ENCODE data around the gene PIKFYVE.
A peak's percentile ranks its signal among the peaks of the same experiment; 100 is the strongest.
"Not testable (repeated sequence)": the region's sequence is repeated elsewhere in the genome, so short reads cannot be mapped to it uniquely, and the experiment has no call there.

The PIKFYVE gene

GRCh38 chr2:208254871-208255556 is 11.0 kb upstream of the PIKFYVE start, which contains the start of gene IDH1:
Gene IDH1, minus strand, starts transcription at chr2:208255071. Its CDS starts 3,520 bp downstream, at chr2:208251551.
- peak; percentile 85 to 95 for DNase-seq (ENCODE audit: extremely low read depth in 1 of 2, low read depth in 1 of 2)

- no peak for DNase-seq (ENCODE audit: extremely low read depth in 1 of 2, low read depth in 1 of 2)
These were observed 10.4 kb upstream of the PIKFYVE start for GRCh38 chr2:208255557-208256106.

DNA sequence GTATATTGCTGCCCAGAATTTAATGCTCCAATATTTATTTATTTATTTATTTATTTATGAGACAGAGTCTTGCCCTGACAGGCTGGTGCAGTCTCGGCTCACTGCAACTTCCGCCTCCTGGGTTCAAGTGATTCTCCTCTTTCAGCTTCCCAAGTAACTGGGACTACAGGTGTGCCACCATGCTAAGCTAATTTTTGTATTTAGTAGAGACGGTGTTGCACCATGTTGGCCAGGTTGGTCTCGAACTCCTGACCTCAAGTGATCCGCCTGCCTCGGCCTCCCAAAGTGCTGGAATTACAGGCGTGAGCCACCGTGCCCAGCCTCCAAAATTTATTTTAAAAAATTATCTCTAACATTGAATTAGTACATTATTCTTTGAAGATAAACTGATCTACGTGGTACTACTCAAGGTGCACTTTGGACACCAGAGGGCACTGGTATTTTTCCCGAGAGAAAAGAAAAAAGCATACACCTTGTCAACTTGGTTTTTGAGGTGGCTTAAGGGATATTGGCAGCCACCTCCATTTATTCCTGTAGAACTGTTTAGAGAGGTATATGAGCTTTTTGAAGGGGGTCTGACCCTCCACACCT is 9.8 kb upstream of the PIKFYVE start:
- DNase-seq (ENCODE audit: extremely low read depth in 1 of 2, low read depth in 1 of 2) = no peak

DNA sequence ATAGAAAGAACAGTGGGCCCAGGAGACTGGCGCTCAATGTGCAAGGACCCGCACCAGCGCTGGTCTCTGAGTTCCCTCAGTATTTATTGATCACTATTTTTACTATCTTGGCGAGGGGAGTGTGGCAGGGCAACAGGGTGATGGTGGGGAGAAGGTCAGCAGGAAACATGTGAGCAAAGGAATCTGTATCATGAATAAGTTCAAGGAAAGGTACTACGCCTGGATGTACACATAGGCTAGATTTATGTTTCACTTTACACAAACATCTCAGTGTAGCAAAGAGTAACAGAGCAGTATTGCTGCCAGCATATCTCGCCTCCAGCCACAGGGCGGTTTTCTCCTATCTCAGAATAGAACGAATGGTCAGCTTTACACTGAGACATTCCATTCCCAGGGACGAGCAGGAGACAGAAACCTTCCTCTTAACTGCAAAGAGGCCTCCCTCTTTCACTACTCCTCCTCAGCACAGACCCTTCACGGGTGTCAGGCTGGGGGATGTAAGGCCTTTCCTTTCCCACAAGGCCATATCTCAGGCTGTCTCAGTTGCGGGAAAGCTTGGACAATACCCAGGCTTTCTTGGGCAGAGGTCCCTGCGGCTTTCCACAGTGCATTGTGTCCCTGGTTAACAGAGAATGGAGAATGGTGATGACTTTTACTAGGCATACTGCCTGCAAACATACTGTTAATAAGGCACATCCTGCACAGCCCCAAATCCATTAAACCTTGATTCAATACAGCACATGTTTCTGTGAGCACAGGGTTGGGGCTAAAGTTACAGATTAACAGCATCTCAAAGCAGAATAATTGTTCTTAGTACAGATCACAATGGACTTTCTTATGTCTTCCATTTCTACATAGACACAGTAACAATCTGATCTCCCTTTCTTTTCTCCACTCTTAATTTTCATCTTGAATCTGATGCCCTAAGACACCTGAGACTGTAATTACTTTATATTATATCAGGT is 8.9 kb upstream of the PIKFYVE start:
- not testable (repeated sequence) for DNase-seq (ENCODE audit: extremely low read depth in 1 of 2, low read depth in 1 of 2)

DNA sequence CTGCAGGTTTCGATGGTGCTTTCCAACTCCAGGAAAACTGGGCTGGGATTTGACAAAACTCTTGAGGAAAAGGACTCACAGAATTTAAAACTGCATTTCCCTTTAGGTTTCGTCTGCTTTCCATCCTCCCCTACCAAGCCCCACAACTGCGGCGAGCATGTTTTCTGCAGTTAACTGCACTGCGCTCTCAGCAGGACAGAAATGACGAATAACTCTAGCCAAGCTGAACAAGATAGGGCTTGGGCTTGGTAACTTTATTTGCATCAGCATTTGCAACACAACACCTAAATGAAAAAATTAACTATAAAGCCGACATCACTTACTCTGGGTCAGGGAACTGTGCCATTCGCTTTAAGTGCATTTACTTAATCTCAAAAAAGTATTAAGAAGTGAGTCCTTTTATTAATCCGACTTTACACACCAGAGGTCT is 669 bp upstream of the PIKFYVE start:
- peak in 1 of 2 donors; percentile 26 for DNase-seq (ENCODE audit: extremely low read depth in 1 of 2, low read depth in 1 of 2)

DNA sequence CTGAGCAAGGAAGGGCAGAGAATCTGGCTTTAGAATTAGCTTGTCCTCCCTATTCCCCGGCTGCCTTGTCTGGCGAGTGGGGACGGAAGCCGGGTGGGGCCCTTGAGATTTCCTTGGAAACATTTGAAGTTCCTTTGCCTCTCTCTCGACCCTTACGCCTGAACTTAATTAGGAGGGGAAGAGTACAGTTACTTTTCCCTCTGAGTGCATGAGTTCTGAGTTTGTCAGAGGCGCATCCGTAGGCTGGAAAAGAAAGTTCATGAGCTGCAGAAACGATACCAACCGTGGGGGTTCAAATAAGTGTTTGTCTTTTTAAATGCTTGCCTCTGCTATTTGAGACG is 468 bp downstream of the PIKFYVE start:
- no peak for DNase-seq (ENCODE audit: extremely low read depth in 1 of 2, low read depth in 1 of 2)

- DNase-seq (ENCODE audit: extremely low read depth in 1 of 2, low read depth in 1 of 2) = no peak
These were observed 881 bp downstream of the PIKFYVE start for GRCh38 chr2:208266936-208267335.

DNA sequence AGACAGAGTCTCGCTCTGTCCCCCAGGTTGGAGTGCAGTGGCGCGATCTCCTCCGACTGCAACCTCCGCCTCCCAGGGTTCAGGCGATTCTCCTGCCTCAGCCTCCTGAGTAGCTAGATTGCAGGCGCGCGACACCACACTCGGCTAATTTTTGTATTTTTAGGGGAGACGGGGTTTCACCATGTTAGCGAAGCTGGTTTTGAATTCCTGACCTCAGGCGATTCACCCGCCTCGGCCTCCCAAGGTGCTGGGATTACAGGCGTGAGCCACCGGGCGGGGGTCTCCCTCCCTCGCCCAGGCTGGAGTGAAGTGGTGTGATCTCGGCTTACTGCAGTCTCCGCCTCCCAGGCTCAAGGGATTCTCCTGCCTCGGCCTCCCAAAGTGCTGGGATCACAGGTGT is 1.5 kb downstream of the PIKFYVE start:
- not testable (repeated sequence) for DNase-seq (ENCODE audit: extremely low read depth in 1 of 2, low read depth in 1 of 2)

GRCh38 chr2:208268156-208268952 is 2.3 kb downstream of the PIKFYVE start:
- no peak for DNase-seq (ENCODE audit: extremely low read depth in 1 of 2, low read depth in 1 of 2)

DNA sequence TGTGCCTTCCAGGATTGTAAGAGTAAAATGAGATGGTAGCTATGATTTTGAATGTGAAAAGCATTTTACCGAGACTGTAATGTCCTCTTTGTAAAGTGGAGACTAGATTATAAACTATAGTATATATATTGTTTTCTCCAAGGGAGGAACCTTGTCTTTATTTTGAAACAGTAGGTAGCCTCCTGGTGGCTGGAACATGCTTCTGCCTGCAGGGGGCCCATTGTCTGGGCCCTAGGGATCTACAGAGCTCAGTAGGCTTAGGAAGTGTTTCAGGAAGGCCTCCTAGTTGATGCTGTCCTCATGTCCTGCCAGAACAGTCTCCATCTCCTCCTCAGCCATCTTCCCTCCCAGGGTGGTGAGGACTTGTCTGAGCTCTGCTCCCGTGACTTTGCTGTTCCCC is 3.0 kb downstream of the PIKFYVE start:
- no peak for DNase-seq (ENCODE audit: extremely low read depth in 1 of 2, low read depth in 1 of 2)

GRCh38 chr2:208274748-208275147 is 8.7 kb downstream of the PIKFYVE start:
- no peak for DNase-seq (ENCODE audit: extremely low read depth in 1 of 2, low read depth in 1 of 2)

DNA sequence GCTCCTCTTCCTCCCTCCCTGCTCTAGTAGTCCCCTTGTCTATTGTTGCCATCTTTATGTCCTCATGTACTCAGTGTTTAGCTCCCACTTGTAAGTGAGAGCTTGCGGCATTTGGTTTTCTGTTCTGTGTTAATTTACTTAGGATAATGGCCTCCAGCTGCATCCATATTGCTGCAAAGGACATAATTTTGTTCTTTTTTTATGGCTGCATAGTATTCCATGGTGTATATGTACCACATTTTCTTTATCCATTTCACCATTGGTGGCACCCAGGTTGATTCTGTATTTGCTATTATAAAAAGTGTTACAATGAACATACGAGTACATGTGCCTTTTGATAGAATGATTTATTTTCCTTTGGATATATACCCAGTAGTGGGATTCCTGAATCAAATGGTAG is 12.5 kb downstream of the PIKFYVE start:
- DNase-seq (ENCODE audit: extremely low read depth in 1 of 2, low read depth in 1 of 2) = no peak

- no peak for DNase-seq (ENCODE audit: extremely low read depth in 1 of 2, low read depth in 1 of 2)
These were observed 13.2 kb downstream of the PIKFYVE start for GRCh38 chr2:208279236-208279635.

DNA sequence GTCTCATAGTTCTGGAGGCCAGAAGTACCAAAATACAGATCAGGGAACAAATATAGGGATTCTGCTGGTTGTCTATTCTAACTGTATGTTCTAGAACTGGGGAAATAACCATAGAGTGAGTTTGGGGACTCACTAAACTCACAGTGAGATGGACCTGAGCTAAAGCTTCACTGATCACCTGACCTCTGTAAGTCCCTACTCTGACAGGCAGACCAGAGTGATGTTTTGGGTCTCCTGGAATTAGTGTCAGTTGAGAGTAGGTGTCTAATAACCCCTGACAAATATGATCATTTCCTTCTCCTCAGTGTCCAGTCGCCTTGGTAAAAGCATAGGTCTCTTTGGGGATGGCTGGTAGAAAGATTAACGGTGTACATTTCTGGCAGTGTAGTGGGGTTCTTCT is 14.2 kb downstream of the PIKFYVE start:
- DNase-seq (ENCODE audit: extremely low read depth in 1 of 2, low read depth in 1 of 2) = no peak

GRCh38 chr2:208280933-208281332 is 14.9 kb downstream of the PIKFYVE start:
- no peak for DNase-seq (ENCODE audit: extremely low read depth in 1 of 2, low read depth in 1 of 2)

- DNase-seq (ENCODE audit: extremely low read depth in 1 of 2, low read depth in 1 of 2) = no peak
These were observed 19.8 kb downstream of the PIKFYVE start for GRCh38 chr2:208285853-208286252.

GRCh38 chr2:208294482-208295024 is 28.5 kb downstream of the PIKFYVE start:
- no peak for DNase-seq (ENCODE audit: extremely low read depth in 1 of 2, low read depth in 1 of 2)

GRCh38 chr2:208295834-208296233 is 29.8 kb downstream of the PIKFYVE start:
- DNase-seq (ENCODE audit: extremely low read depth in 1 of 2, low read depth in 1 of 2) = no peak

- no peak for DNase-seq (ENCODE audit: extremely low read depth in 1 of 2, low read depth in 1 of 2)
These were observed 30.6 kb downstream of the PIKFYVE start for GRCh38 chr2:208296610-208297009.

- no peak for DNase-seq (ENCODE audit: extremely low read depth in 1 of 2, low read depth in 1 of 2)
These were observed 31.9 kb downstream of the PIKFYVE start for GRCh38 chr2:208297961-208298360.

All from activated CD8-positive, alpha-beta memory T cell treated with anti-CD3 and anti-CD28 coated beads for 1 hour (primary cell).